Measurements from ENCODE around the gene TP53.
"Not testable (repeated sequence)": the region's sequence is repeated elsewhere in the genome, so short reads cannot be mapped to it uniquely, and the experiment has no call there.

TP53 gene

DNA sequence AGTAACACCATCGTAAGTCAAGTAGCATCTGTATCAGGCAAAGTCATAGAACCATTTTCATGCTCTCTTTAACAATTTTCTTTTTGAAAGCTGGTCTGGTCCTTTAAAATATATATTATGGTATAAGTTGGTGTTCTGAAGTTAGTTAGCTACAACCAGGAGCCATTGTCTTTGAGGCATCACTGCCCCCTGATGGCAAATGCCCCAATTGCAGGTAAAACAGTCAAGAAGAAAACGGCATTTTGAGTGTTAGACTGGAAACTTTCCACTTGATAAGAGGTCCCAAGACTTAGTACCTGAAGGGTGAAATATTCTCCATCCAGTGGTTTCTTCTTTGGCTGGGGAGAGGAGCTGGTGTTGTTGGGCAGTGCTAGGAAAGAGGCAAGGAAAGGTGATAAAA lies 14.1 kb downstream of the TP53 start:
- no peak for DNase-seq

GRCh38 chr17:7668482-7668881 lies 18.8 kb downstream of the TP53 start:
- DNase-seq, result no peak

DNA sequence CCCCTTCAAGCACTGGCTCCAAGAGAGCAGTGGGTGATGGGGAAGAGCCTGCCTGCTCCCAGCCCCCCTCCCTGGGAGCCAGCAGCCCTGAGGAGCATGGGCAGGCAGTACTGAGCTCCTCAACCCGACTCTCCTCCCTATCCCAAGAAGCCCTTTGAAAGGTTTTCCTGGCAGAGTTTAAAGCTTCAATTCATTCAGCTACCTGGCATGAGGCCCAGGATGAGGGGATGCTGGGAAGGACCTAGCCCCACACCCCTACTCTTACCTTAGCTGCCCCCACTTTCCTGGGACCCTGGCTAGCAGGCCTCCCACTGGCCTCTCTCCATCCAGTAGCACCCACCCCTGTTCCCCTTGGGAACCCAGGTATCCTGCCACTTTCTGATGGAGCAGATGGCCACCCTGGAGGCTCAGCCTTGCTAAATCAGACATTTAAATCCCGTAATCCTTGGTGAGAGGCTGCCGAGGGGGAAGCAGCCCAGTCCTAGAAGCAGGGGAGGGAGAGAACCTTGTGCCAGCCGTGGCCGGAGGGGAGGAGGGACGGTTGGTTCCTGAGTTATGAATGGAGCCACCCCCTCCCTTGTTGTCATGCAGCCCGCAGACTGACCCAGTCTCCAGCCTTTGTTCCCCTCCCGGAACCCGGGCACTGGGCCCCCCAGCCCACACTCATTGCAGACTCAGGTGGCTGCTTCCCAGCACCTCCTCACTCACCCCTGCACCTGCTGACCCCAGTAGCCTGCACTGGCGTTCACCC lies 19.5 kb downstream of the TP53 start:
- DNase-seq, result no peak

- DNase-seq, result no peak
Measured at GRCh38 chr17:7656958-7657609, 30.2 kb downstream of the TP53 start.

DNA sequence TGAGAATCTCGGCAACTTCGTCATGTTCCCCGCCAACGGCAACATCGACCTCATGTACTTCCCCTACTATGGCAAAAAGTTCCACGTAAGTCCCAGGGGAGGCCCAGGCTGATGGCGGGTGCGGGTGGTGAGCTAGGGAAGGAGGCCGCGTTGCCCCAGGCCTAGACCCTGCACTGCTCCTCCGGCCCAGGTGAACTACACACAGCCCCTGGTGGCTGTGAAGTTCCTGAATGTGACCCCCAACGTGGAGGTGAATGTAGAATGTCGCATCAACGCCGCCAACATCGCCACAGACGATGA lies 31.8 kb downstream of the TP53 start:
- no peak for DNase-seq

GRCh38 chr17:7654832-7655540 lies 32.3 kb downstream of the TP53 start:
- DNase-seq, result no peak

- DNase-seq, result no peak
Measured at GRCh38 chr17:7652388-7653356, 34.6 kb downstream of the TP53 start.

- DNase-seq, result no peak
Measured at GRCh38 chr17:7651665-7652387, 35.5 kb downstream of the TP53 start.

DNA sequence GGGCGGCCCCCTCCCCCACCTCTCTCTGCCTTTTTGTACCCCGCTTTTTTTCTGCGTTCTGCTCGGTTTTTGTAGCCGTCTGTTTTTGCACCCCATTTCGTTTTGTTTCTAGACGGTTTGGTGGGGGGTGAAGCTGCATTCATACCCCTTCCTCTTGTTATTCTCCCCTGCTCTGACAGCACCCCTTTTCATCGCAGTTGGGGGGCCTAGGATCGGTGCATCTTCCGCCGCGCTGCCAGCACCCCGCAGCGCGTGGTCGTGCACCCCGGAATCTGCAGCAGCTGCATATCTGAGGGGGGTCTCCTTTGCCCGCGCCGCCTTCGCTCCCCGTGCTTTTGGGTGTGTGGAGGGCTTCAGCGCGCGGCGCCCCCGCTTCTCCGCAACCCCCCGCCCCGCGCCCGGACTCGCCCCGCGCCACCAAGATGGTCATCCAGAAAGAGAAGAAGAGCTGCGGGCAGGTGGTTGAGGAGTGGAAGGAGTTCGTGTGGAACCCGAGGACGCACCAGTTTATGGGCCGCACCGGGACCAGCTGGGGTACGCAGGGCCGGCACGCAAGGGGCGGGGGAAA lies 36.1 kb downstream of the TP53 start:
- DNase-seq, result no peak

DNA sequence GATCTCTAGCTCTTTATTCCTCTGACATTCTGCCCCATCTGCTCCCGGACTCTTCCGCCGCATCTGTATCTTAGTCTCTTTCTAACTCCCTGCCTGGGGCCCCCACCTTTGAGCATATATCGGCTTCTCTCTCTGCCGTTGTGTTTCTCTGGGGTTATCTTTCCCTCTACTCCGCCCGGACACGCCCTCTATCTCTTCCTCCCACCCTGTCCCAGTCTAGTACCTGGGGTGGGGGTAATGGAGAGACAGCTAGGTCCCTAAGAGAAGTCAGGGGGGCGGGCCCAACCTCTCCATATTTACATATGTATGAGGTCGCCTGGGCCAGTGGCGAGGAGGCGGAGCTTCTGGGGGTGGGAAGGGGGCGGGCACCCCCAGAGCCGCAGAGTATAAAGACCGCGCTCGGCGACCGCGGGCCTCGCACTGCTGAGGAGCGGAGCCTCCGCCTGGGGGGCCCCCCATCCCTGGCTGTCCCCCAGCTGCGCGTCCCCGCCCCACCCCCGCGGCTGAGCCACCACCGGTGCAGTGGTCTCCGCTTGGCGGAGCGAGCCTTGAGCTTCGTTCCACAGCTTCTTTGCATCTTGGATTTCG lies 36.7 kb downstream of the TP53 start, which contains the start of gene ATP1B2:
Gene ATP1B2 (plus strand): TSS at position 418 of the 588 bp plus-strand sequence. CDS start 593 bp downstream, outside the sequence.
- DNase-seq, result peak; percentile 74 to 79

GRCh38 chr17:7647018-7647417 lies 40.3 kb downstream of the TP53 start:
- DNase-seq, result no peak

DNA sequence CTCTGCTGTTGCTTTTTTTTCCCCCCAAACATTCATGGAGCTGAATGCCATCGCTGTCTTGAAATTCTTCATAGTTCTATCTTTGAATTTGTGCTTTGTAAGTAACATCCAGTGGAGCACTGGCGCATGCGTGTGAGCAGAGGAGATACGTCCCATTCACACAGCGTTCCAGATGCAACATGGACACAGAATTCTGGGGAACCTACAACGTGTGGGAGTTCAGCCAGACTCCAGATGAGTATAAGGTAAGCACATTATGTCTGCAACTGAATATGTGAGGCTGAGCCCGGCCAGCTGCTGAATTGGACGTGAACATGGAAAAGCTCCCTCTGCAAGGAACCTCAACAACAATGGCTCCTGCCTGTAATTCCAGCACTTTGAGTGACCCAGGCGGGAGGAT lies 40.8 kb downstream of the TP53 start:
- DNase-seq, result no peak

DNA sequence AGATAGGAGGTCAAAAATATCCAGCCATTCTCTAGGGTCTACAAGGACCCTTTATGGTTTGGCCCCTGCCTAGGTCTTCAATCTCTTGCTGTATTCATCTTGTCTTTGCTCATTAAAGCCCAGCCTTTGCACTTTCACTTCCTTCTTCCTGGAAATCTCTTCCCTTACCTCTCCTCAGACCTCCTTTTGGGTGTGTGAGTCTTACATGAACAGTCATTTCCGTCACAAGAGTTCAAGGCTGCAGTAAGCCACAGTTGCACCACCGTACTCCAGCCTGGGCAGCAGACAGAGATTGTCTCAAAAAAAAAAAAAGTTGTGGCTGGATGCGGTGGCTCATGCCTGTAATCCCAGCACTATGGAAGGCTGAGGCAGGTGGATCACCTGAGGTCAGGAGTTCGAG lies 42.5 kb downstream of the TP53 start:
- no peak for DNase-seq

- not testable (repeated sequence) for DNase-seq
Measured at GRCh38 chr17:7641635-7642034, 45.7 kb downstream of the TP53 start.

DNA sequence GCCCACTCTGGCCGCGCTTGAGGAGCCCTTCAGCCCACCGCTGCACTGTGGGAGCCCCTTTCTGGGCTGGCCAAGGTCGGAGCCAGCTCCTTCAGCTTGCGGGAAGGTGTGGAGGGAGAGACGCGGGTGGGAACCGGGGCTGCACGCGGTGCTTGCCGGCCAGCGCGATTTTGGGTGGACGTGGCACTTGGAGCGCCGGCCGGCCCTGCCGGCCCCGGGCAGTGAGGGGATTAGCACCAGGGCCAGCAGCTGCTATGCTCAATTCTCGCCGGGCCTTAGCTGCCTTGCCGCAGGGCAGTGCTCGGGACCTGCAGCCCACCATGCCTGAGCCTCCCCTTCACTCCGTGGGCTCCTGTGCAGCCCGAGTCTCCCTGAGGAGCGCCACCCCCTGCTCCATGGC lies 46.5 kb downstream of the TP53 start:
- DNase-seq, result no peak

- no peak for DNase-seq
Measured at GRCh38 chr17:7636163-7636562, 51.1 kb downstream of the TP53 start.

DNA sequence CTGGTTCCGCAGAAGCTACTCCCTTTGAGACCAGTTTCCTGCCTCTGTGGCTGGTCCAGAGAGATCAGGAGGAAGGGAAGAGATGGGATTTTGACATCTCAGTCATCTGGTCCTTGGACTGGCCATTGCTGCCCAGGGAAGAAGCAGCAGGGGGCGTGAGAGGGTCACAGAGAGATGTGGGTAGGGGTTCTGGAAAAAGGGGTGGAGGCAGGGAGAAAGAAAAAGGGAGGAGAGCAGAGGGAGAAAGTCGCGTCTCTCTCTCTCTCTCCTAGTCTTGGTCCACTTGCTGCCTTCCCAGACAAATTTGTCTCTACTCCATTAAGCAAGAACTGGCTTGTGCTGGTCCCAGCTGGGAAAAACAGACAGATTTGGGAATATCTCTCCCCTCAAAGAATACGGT lies 52.9 kb downstream of the TP53 start:
- no peak for DNase-seq

DNA sequence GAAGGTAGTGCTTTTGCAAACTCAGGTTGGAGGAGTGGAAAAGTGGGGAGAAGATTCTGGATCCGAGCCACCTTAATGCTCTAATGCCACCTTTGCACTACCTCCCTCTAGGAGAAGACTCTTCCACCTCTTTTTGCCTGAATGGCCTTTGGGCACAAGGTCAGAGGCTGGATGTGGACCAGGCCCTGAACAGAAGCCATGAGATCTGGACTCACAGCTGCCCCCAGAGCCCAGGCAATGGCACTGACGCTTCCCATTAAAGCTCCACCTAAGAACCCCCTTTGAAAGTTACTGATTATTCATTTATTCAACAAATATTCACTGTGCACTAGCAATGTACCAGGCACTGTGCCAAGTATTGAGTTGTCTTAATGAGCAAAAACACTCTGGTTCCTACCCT lies 54.2 kb downstream of the TP53 start:
- DNase-seq, result no peak

- DNase-seq, result no peak
Measured at GRCh38 chr17:7632492-7632894, 54.8 kb downstream of the TP53 start.

DNA sequence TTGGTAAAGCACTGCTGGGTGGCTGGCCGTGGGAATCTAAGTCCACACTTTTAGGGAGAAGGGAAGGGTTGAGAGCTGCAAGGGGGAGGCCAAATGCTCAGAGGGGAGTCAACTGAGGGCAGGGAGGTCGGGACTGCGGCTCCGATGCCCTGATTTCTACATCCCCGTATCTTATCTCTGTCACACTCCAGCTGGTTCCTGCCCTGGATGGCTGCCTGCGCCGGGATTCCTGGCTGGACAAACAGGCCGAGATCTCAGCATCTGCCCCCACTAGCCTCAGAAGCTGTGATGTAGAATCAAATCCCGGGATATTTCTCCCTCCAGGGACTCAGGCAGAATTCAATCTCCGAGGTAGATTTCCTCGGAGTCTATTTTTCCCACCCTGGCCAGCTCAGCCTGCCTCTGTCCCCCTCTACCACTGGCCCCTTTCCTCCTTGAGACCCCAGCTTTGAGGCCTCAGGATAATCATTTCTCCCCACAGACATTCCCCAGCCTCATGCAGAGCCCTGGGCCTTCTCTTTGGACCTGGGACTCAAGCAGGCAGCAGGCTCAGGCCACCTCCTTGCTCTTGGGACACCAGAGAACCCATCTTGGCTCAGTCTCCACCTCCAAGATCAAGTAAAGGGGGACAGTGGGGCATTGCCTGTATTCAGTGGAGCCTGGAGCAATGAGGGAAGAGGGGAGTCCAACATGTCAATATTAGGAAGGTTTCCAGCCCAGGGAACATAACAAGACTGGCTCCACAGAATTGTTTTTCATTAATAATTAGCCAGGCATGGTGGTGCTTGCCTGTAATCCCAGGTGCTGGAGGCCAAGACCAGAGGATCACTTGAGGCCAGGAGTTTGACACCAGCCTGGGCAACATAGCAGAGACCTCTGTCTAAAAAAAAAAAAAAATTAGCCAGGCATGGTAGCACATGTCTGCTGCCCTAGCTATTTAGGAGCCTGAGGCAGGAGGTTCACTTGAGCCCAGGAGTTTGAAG lies 55.6 kb downstream of the TP53 start:
- DNase-seq, result no peak

Measured in cerebellar nuclear complex (tissue), 1 donor.